Peyer's patch (tissue), 4 donors: ENCODE results near the gene RTP3.

Source experiments
- POLR2A ChIP-seq, 2 donors: fragments of 450-650 bp; IDR thresholded peaks; one replicate each; pipeline ENCODE4 v1.5.1; 2017; ENCODE audit warnings: antibody characterized with exemption in 2 of 2, mild to moderate bottlenecking in 2 of 2, moderate library complexity in 2 of 2
- TF ChIP-seq, protein P1 (sequence below), 6 experiments: fragments of 450-650 bp in 4 of 6; fragments of 200-600 bp in 2 of 6; sonication (generic) in 1 of 6; IDR thresholded peaks; one replicate each; pipeline ENCODE4 v1.5.1; 2017 to 2019; ENCODE audit warnings: antibody characterized with exemption in 6 of 6, mild to moderate bottlenecking in 3 of 6, moderate library complexity in 1 of 6

- TF ChIP-seq, protein P1, sequence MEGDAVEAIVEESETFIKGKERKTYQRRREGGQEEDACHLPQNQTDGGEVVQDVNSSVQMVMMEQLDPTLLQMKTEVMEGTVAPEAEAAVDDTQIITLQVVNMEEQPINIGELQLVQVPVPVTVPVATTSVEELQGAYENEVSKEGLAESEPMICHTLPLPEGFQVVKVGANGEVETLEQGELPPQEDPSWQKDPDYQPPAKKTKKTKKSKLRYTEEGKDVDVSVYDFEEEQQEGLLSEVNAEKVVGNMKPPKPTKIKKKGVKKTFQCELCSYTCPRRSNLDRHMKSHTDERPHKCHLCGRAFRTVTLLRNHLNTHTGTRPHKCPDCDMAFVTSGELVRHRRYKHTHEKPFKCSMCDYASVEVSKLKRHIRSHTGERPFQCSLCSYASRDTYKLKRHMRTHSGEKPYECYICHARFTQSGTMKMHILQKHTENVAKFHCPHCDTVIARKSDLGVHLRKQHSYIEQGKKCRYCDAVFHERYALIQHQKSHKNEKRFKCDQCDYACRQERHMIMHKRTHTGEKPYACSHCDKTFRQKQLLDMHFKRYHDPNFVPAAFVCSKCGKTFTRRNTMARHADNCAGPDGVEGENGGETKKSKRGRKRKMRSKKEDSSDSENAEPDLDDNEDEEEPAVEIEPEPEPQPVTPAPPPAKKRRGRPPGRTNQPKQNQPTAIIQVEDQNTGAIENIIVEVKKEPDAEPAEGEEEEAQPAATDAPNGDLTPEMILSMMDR (IDR thresholded peaks at IDR 0.05) = no peak
- TF ChIP-seq POLR2A (IDR thresholded peaks at IDR 0.05) = no peak
These were observed 19.4 kb downstream of the RTP3 start for GRCh38 chr3:46517016-46517783.
